Tibial nerve (tissue), 3 donors: ENCODE data around the gene PHYKPL.

Experiments
- POLR2A ChIP-seq, 2 donors: fragments of 450-650 bp; IDR thresholded peaks; one replicate each; pipeline ENCODE4 v1.6.1; 2017; ENCODE audit warnings: antibody characterized with exemption in 2 of 2, mild to moderate bottlenecking in 2 of 2, moderate library complexity in 2 of 2
- TF ChIP-seq, protein P1 (sequence below), 5 experiments: fragments of 200-600 bp in 3 of 5; fragments of 450-650 bp in 2 of 5; sonication (generic) in 3 of 5; IDR thresholded peaks; one replicate each; pipeline ENCODE4 v1.5.1; 2016 to 2019; ENCODE audit warnings: antibody characterized with exemption in 5 of 5, mild to moderate bottlenecking in 3 of 5, moderate library complexity in 2 of 5

DNA sequence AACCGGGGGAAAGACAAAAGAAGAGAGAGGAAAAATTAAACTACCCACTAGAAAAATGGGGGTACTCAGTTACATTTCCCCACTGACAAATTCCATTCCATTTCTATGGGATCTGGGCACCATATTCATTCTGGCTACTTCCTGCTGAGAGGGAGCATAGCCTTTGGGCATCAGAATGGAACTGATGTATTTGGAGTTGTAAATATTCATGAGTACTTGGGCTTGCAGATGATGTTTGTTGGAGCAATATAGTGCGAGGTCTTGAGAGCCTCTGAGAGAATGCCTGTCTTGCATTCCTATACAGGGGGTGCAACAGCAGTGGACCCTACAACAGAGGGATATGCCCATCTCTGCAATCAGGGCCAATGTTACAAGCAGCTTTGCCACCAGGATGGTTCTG lies 62.1 kb downstream of the PHYKPL start:
- TF ChIP-seq, protein P1, sequence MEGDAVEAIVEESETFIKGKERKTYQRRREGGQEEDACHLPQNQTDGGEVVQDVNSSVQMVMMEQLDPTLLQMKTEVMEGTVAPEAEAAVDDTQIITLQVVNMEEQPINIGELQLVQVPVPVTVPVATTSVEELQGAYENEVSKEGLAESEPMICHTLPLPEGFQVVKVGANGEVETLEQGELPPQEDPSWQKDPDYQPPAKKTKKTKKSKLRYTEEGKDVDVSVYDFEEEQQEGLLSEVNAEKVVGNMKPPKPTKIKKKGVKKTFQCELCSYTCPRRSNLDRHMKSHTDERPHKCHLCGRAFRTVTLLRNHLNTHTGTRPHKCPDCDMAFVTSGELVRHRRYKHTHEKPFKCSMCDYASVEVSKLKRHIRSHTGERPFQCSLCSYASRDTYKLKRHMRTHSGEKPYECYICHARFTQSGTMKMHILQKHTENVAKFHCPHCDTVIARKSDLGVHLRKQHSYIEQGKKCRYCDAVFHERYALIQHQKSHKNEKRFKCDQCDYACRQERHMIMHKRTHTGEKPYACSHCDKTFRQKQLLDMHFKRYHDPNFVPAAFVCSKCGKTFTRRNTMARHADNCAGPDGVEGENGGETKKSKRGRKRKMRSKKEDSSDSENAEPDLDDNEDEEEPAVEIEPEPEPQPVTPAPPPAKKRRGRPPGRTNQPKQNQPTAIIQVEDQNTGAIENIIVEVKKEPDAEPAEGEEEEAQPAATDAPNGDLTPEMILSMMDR (IDR thresholded peaks at IDR 0.05) = no peak
- no peak for TF ChIP-seq POLR2A (IDR thresholded peaks at IDR 0.05)
